GM20000 (cell line): ENCODE results near the gene THAP7.

Source experiments
- DNase-seq: peaks from one replicate; pipeline ENCODE4 v3.0.0; 2012; ENCODE audit warnings: low spot score
- TF ChIP-seq, protein P1 (sequence below): IDR thresholded peaks from 2 replicates; pipeline ENCODE4 v1.5.1; 2012; ENCODE audit warnings: mild to moderate bottlenecking, control low read depth; ENCODE audit errors: extremely low read depth, missing control alignments

Gene THAP7

DNA sequence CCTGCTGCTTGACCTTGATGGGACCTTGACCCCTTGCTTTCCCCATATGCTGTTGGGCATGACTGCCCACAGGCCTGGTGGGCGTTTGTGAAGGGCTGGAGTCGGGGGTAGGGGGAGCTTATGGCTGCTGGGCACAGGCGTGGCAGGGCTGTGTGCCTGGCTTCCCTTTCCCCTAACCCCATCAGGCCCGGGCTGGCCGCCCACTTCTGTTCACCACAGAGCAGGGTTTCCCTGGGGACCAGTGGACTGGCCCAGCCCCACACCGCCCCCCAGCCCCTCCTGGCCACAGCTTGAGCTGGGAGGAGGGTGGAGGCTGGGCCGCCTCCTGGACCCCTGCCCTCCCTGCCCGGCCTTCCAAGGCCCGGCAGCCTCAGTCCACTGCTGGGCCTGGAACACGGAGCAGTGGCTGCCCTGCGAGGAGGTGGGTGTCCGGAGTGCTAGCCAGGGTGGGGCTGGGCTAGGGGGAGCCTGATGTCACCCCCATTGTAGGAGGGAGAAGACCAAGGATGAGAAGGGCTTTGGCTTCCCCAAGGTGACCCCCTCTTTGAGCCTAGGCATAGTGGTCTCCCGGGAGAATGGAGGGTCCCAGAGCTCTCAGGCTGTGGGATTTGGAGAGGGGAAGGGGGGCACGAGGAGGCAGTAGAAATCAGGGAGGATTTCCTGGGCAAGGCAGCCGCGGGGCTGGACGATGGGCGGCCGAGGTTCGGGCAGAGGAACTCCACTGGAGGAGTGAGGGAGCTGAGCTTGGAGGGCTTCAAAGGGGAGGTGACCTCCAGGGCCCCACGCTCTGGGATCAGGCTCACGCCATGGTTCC is 34.8 kb downstream of the THAP7 start, which contains the start of gene AIFM3:
AIFM3 (plus strand) TSS at position 373 of the 814 bp plus-strand sequence. CDS start 690 bp downstream, outside the sequence.
- TF ChIP-seq, protein P1, sequence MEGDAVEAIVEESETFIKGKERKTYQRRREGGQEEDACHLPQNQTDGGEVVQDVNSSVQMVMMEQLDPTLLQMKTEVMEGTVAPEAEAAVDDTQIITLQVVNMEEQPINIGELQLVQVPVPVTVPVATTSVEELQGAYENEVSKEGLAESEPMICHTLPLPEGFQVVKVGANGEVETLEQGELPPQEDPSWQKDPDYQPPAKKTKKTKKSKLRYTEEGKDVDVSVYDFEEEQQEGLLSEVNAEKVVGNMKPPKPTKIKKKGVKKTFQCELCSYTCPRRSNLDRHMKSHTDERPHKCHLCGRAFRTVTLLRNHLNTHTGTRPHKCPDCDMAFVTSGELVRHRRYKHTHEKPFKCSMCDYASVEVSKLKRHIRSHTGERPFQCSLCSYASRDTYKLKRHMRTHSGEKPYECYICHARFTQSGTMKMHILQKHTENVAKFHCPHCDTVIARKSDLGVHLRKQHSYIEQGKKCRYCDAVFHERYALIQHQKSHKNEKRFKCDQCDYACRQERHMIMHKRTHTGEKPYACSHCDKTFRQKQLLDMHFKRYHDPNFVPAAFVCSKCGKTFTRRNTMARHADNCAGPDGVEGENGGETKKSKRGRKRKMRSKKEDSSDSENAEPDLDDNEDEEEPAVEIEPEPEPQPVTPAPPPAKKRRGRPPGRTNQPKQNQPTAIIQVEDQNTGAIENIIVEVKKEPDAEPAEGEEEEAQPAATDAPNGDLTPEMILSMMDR, result no peak
- no peak for DNase-seq

DNA sequence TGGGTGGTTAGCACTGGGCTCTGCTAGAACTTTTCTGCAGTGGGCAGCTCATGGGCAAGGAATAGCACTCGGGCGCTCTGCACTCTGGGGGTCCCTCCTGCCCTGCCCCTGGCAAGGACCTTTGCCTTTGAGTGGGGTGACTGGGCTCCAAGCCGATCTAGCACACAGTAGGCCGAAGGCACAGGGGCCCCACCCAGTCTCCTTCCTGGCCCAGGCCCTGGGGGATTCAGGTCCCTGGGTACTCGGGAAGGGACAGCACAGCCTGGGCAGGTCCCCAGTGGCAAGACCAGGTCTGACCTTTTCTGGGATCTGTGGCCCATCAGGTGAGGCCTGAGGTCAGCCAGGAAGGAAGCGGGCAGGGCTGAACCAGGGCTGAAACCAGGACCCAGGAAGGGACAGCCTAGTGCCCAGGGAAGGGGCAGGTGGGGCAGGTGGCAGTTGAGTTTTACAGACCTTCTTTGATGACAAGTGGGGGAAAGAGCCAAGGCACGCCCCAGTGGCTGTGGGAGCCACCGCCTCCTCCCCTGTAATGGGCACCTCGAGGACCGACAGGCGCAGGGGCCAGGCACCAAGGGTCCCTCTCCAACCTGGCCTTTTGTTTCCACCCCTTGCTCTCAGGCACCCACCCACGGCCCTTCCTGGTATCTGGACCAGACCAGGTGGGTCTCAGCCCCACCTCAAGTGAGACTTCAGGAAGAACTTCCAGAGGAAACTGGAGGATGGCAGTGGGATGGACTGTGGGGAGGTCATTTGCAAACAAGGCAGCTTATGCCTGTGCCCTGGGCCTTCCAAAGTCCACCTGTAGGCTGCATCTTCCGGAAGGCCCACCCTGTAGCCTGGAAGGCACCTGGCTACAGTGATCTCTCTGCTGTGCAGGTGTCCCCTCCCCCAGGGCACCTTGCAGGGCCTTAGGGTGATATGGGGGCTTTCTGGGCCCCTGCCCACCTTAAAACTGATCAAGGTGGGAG is 35.7 kb downstream of the THAP7 start:
- TF ChIP-seq, protein P1, result no peak
- DNase-seq, result no peak

DNA sequence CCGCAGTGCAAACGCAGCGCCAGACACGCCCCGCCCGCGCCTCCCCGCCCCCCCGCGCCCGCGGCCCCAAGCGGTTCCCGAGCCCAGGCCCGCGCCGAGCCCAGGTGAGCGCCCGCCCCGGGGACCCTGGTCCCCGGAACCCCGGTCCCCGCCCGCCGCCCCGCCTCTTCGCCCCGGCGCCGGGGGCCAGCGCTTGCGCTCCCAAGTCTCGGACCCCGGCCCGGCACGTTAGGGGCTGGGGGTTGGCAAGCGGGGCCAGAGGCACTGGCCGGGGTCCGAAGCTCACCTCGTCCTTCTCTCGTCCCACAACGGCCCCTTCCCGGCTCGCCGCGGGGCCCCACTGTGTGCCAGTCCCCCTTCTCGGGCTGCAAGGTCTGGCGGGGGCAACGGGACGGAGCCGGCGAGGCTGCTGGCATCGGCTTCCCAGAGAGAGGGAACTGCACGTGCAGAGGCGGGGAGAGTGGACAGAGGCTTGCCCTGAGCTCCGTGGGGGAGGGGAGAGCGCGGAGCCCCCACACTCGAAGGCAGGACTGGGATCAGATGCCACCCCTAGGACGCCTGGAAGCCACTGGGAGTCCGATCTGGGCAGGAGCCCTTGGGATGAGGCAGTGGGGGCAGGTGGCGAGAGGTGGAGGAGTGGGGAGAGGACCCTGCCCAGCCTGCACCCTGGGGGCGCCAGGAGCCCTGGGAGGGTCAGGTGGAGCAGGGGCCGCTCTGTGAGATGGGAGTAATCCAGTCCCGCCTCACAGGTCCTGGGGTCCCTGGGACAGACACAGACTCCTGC is 36.6 kb downstream of the THAP7 start:
- DNase-seq, result no peak
- TF ChIP-seq, protein P1, result no peak

DNA sequence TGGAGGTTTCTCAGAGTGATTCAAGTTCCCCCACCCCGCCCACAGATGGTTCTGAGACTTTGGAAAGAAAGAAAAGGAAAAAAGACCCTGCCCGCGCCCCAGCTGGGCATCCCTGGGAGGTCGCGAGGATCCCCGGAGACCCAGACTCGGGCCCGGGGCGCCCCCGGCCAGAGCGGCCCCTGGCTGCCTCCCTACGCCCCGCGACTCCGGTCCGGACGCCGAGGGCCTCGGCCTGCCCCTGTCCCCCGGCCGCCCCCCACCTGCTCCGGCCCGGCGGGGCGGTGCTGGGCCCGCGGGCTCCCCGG is 37.2 kb downstream of the THAP7 start:
- no peak for DNase-seq
- TF ChIP-seq, protein P1, result no peak

DNA sequence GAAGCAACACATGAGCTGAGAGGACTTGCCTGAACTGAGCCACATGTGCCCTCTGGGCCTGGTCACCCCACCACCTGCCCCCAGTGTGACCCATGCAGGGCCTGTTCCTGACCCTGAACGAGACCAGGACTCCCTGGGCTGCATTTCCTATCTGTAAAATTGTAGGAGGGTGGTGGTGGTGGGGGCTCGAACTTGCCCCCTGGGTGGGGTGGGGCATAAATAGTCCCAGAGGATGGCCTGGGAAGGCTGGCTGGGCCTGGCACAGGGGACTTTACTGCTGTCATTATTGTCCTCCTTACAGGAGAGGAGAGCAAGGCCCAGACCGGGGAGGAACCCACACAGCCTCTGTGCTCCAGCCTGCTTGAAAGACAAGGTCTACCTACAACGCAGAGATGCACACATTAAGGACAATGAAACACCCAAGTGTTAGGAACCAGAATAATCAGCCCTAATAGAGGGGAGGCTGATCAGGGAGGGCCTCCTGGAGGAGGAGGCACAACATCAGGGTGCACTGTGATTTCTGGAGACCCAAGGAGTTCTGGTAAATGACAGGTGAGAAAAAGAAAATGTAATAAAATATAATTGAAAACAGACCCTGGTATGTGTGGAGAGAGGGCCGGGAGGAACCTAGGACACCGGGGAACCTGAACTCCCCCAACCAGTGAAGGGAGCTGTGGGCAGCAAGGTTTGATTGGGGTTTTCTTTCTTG is 37.7 kb downstream of the THAP7 start:
- DNase-seq, result no peak
- TF ChIP-seq, protein P1, result no peak

DNA sequence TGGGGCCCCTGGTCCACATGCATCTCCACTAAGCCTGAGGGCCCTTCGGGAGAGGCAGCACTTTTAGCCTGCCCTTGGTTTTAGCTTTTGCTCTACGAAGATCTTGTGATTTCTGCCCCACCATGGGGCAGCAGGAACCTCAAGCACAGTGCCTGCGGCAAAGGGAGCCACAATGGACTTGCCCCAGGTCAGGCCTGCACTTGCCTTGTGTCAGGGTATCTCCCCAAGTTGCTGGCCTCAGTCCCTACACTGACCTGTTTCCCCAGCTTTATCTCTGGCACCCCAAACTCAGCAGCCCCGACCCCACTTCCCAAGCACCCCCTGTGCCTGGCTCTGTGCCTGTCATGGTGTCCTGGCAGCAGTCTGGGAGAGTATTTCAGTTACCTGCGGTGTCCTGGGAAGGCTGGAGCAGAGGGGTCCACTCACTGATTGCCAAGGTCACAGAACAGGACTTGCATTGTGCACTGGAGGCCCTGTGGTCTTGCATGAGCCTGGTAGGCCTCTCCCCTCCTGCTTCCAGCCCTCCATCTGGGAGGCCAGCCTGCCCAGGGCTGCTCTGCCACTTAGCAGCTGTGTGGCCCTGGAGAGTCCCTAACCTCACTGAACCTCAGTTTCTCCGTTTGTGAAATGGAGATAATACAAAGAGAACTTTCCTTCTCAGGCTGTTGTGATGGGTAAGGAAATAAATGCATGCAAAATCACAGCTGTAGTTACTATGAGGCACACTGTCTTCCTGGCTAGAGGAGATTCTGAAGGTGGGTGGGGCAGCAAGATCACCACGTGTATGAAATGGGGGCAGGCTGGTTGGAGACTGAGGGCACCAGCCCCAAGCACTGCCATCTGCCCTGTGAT is 38.5 kb downstream of the THAP7 start:
- TF ChIP-seq, protein P1, result no peak
- no peak for DNase-seq
